ENCODE results near the gene MBTD1.
"Not testable (repeated sequence)": the region's sequence is repeated elsewhere in the genome, so short reads cannot be mapped to it uniquely, and the experiment has no call there.

MBTD1 gene

DNA sequence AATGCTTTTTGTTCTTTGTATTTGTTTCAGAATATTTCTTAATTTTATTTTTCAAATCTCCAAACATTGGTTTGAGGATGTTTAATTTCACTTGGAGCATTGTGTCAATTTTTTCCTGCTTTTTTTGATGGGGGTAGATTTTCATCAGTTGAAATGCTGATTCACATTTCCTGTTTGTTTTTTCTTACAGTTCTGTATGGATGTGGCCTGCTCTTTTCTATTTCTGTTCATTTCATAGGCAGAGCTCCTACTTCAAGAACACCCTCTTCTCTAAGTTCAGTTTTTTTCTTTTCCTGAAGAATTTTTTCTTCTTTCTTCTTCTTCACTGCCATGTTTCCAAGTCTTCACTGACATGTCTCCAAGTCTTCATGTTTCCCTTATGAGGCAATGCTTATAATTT, 8.8 kb downstream of the MBTD1 start:
- DNase-seq: no peak

GRCh38 chr17:51250314-51250840, 9.5 kb downstream of the MBTD1 start:
- no peak for DNase-seq

GRCh38 chr17:51245535-51245934, 14.3 kb downstream of the MBTD1 start:
- DNase-seq: no peak

DNA sequence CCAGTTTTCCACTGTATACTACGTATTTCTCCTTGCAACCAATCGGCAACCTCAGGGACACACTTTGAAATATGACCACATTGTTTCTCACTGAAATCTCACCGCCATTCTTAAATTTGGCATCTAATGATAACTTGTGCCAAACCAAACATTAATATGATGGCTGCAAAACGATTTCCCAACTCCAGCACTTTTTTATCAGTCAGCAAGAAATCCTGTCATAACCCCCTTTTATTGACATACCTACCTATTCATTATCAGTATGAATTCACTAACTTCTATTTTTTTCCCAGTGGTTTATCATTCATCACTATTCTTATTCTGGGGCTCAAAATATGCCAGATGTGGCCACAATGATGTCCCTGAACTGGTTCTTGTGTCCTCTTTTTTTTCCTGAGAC, 15.8 kb downstream of the MBTD1 start:
- no peak for DNase-seq

DNA sequence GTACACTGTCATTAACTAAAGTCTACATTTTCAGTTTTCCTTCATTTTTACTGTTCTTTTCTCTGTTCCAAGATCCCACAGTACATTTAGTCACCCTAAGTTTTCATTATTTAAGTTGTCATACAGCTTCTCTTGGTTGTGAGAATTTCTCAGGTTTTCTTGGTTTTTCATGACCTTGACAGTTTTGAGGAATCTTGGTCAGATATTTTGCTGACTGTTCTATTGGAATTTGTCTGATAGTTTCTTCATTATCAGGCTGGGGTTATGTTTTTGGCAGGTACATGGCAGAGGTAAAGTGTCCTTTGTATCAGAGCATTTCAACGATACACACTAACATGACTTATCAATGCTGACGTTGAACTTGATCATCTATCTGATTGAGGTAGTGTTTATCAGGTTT, 19.6 kb downstream of the MBTD1 start:
- DNase-seq: no peak

DNA sequence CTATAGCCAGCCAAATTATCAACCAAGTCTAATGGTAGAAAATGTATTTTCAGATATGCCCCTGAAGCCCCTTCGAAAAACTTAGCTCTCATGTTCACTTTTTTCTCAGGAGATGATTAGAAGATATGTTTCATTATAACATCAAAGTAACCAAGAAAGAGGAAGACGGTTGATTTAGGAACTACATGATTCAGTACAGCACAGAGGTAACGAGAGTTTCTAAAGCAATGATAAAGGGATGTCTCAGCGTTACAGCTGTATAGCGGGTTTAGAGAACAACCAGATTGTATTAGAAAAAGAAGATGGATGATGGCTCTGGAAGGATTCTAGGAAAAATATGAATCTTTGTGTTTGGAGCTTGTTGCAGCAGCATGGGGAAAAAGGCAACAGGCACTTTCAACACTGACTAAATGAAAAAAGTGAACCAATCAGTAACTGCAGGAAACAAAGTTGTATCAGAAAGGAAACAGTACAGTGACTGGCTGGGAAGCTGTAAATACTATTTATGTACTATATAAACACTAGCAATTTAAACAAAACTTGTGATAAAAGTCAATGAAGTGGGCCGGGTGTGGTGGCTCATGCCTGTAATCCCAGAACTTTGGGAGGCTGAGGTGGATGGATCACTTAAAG, 21.5 kb downstream of the MBTD1 start:
- no peak for DNase-seq

- no peak for DNase-seq
Observed at GRCh38 chr17:51234162-51234561, 25.7 kb downstream of the MBTD1 start.

DNA sequence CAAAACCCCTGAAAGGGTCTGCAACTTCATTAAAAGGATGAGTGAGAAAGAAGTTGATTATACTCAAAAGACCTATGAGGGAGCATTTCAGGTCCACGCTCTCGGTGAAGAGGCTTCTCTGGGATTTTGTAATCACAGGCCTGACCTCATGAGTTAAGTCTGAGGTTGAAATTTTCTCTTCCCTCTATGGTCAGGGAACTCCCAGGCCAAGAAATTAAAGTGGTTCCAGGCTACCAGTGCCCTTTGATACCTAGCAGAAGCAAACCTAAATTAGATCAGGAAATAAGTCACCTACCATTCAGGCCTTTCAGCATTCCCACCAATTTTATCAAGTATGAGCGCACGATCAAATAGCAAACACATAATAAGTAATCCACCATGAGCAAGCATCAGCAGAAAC, 27.9 kb downstream of the MBTD1 start:
- DNase-seq: no peak

GRCh38 chr17:51230306-51230705, 29.5 kb downstream of the MBTD1 start:
- DNase-seq: no peak

- no peak for DNase-seq
Observed at GRCh38 chr17:51229889-51230288, 30.0 kb downstream of the MBTD1 start.

- no peak for DNase-seq
Observed at GRCh38 chr17:51228161-51228560, 31.7 kb downstream of the MBTD1 start.

DNA sequence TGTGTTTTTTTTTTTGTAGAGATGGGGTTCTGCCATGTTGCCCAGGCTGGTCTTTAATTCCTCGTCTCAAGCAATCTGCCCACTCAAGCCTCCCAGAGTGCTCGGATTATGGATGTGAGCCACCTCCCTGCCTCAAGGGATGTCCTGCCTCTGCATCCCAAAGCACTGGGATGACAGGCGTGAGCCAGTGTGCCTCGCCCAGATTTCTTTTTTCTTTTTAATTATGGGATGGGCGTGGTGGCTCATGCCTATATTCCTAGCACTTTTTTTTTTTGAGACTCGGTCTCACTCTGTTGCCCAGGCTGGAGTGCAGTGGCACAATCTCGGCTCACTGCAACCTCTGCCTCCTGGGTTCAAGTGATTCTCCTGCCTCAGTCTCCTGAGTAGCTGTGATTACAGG, 34.3 kb downstream of the MBTD1 start:
- DNase-seq: not testable (repeated sequence)

GRCh38 chr17:51224402-51225262, 35.2 kb downstream of the MBTD1 start:
- no peak for DNase-seq

- no peak for DNase-seq
Observed at GRCh38 chr17:51221322-51221721, 38.5 kb downstream of the MBTD1 start.

- DNase-seq: no peak
Observed at GRCh38 chr17:51217946-51218345, 41.9 kb downstream of the MBTD1 start.

DNA sequence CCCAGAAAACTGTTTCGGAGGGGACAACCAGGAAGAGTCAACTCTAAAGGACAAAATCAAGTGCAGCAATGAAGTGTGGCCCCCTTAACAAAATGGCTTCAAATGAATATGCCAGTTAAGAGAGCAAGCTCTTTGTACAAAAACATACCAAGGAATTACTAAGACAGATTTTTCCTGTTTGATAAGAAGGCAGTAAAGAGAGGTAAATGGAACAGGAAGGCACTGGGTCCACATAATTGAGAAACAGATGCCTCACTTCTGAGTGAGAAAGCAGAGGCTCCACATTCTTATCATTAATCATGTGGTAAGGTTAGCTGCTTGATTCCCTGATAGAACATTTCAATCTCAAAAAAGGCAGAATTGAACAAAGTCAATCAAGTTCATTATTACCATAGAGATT, 44.9 kb downstream of the MBTD1 start:
- no peak for DNase-seq

DNA sequence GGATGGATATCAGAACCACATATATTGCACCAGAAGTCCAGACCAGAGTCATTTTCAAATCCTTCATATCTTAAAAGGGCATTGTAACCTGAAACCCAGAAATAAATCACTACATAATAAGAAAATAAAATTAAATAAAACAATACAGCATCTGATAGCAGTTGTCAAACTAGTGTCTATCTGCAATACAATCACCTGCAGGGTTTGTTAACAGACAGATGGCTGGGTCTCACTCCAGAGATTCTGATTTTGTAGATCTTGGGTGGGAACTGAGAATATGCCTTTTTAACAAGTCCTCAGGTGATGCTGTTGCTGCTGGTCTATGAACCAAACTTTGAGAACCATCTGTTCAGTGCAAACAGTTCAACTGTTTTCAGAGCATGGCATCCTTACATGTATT, 56.0 kb downstream of the MBTD1 start:
- DNase-seq: no peak

DNA sequence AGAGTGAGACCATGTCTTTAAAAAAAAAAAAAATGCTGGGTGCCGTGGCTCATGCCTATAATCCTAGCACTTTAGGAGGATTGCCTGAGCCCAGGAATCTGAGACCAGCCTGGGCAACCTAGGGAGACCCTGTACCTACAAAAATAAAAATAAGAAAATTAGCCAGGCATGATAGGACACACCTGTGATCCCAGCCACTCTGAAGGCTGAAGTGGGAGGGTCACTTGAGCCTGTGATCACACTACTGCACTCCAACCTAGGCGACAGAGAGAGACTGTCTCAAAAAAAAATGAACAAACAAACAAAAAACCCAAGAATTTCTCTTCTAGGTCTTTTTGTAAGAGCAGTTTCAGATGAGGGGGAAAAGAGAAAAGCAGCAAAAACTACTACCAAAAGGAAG, 59.0 kb downstream of the MBTD1 start:
- no peak for DNase-seq

- DNase-seq: no peak
Observed at GRCh38 chr17:51200295-51200694, 59.6 kb downstream of the MBTD1 start.

DNA sequence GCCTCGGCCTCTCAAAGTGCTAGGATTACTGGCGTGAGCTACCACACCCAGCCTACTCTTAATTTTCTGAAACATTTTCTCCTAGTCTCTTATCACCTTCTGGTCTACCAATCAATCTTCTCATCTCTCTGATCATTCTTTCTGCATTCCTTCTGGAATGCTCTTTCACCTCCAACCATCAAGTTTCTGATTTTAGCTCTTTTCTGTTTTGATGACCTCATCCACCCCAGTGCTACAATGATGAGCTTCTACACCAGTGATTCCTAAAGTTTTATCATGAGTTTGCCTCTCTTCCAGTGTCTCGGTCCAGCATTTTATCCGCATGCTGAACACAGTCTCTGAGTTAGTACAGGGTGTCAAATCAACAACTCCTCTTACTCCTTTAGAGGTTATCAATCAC, 62.1 kb downstream of the MBTD1 start:
- DNase-seq: no peak

- no peak for DNase-seq
Observed at GRCh38 chr17:51191895-51192294, 68.0 kb downstream of the MBTD1 start.

GRCh38 chr17:51189628-51190027, 70.2 kb downstream of the MBTD1 start:
- no peak for DNase-seq

- DNase-seq: no peak
Observed at GRCh38 chr17:51189162-51189561, 70.7 kb downstream of the MBTD1 start.

- no peak for DNase-seq
Observed at GRCh38 chr17:51188271-51188833, 71.5 kb downstream of the MBTD1 start.
